Lung (tissue), 12 donors: ENCODE measurements around the gene DOCK4. TPM values are rescaled to one million over a fixed set of nuclear protein-coding genes. Genes with fewer than 3 reads are reported as not detected.

ENCODE experiments used
- ATAC-seq: fragments of 200-7000 bp; cut with Tn5 transposase; one replicate; pipeline ENCODE4 v1.9.1; 2020; ENCODE audit warnings: moderate number of reproducible peaks; ENCODE audit not compliant: insufficient read depth, low FRiP score
- DNase-seq, 3 donors: peaks; one replicate each; pipeline ENCODE4 v3.0.0-alpha.2; 2013 to 2017
- H3K27ac ChIP-seq, 2 donors: one replicate each; pipeline ENCODE4 v1.5.1; 2013; ENCODE audit warnings: mild to moderate bottlenecking in 2 of 2, moderate library complexity in 2 of 2, control low read depth in 1 of 2, inconsistent platforms in 1 of 2, low read depth in 1 of 2, low read length in 1 of 2
- H3K27me3 ChIP-seq, 3 donors: one replicate each; pipeline ENCODE4 v1.5.1; 2013; ENCODE audit warnings: low read length in 2 of 3; ENCODE audit not compliant: control insufficient read depth in 3 of 3, insufficient read depth in 3 of 3
- H3K36me3 ChIP-seq, 4 donors: one replicate each; pipeline ENCODE4 v1.5.1; 2013; ENCODE audit warnings: low read length in 4 of 4, mild to moderate bottlenecking in 1 of 4, moderate library complexity in 1 of 4; ENCODE audit not compliant: control insufficient read depth in 4 of 4, insufficient read depth in 4 of 4
- H3K4me1 ChIP-seq, 5 donors: one replicate each; pipeline ENCODE4 v1.5.1; 2013; ENCODE audit warnings: low read length in 5 of 5, mild to moderate bottlenecking in 2 of 5, moderate library complexity in 1 of 5; ENCODE audit not compliant: control insufficient read depth in 5 of 5, insufficient read depth in 5 of 5
- H3K4me3 ChIP-seq: one replicate; pipeline ENCODE4 v1.5.1; 2013; ENCODE audit warnings: mild to moderate bottlenecking, control low read depth, moderate library complexity
- H3K9ac ChIP-seq, 2 donors: one replicate each; pipeline ENCODE4 v1.5.1; 2013; ENCODE audit warnings: low read length in 2 of 2, control low read depth in 1 of 2; ENCODE audit not compliant: insufficient read depth in 1 of 2
- H3K9me3 ChIP-seq, 4 donors: one replicate each; pipeline ENCODE4 v1.5.1; 2013; ENCODE audit warnings: low read length in 3 of 4, mild to moderate bottlenecking in 1 of 4, moderate library complexity in 1 of 4; ENCODE audit not compliant: control insufficient read depth in 4 of 4, insufficient read depth in 3 of 4
- CTCF ChIP-seq: IDR thresholded peaks from 2 replicates; pipeline ENCODE4 v1.5.1; 2012; ENCODE audit warnings: mild to moderate bottlenecking; ENCODE audit errors: control extremely low read depth, extremely low read depth
- WGBS, 2 donors: extraction: QIAGEN DNeasy Blood & Tissue Kit; methylation state at CpG; one replicate each; pipeline ENCODE4 v1.1.7; 2013; 5-methylcytosine and 5-hydroxymethylcytosine counted together
- polyA plus RNA-seq, 2 donors: library from polyadenylated mRNA; stranded (reverse); fragments of 200-250 nt; gene quantifications; one replicate each; pipeline ENCODE4 v1.2.1, GENCODE V29; 2013
- total RNA-seq, 2 donors: library from RNA; depleted of rRNA in 1 of 2; stranded (reverse); fragments of >200 nt in 1 of 2; gene quantifications; one replicate each; pipeline ENCODE4 v1.2.1, GENCODE V29; 2014 to 2021
- donor health status: control.
- donor health status: control.
- donor health status: Bipolar disorder and iron deficiency.
- donor health status: healthy.
- donor health status: DM: yes; HTN: yes; CAD: no.

Gene DOCK4
- total and polyA plus RNA-seq, 4 donors: 18.7 to 163 (median 40.3) TPM

DNA sequence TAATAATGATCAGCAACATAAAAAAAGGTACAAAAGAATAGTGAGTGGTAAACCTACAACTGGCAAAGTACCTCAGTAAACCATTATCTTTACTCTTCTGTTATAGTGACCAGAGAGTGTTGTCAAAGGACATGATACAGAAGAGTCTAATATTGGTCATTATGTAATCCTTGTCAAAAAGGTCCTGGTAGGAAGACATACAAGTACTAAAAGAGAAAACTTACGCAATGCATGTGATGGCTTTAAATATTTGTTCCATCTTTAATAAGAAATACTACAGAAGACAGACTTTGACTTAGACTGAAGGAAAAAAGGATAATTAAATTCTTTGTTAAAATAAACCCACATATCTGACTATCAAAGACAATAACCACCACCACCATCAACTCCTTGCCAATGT is 6.5 kb downstream of the DOCK4 start:
- WGBS, 2 donors: 95 to 98% methylated on average over 1 of the region's 1 CpG
- Histone ChIP-seq H3K27me3 (no peaks in the 10 kb centered on the region), H3K4me3 (no peak overlapping the region), H3K27ac (no peak overlapping the region), H3K4me1 (peaks cover 0 to 17% (median 7%) of the 10 kb centered on the region in 5 donors), H3K36me3 (no peaks in the 10 kb centered on the region), H3K9ac (no peak overlapping the region), H3K9me3 (no peaks in the 10 kb centered on the region)
- TF ChIP-seq CTCF: no peak
- ATAC-seq (no peak), DNase-seq (no peak)

GRCh38 chr7:112199035-112199655 is 7.1 kb downstream of the DOCK4 start:
- TF ChIP-seq CTCF: no peak
- Histone ChIP-seq H3K36me3 (no peaks in the 10 kb centered on the region), H3K4me3 (no peak overlapping the region), H3K9me3 (no peaks in the 10 kb centered on the region), H3K4me1 (peaks cover 0 to 15% (median 7%) of the 10 kb centered on the region in 5 donors), H3K27me3 (no peaks in the 10 kb centered on the region), H3K27ac (no peak overlapping the region), H3K9ac (no peak overlapping the region)
- ATAC-seq (no peak), DNase-seq (no peak)
- whole genome bisulfite sequencing, 2 donors: 71 to 84% methylated on average over 2 of the region's 2 CpGs

GRCh38 chr7:112197322-112197721 is 8.9 kb downstream of the DOCK4 start:
- 79 to 82% methylated on average over 6 of the region's 6 CpGs for WGBS, 2 donors
- H3K4me1 ChIP-seq: peaks cover 0 to 2% (median 0%) of the 10 kb centered on the region in 5 donors

More at GRCh38 chr7:112197322-112197721, 8.9 kb downstream of the DOCK4 start:
- TF ChIP-seq CTCF: no peak
- Histone ChIP-seq H3K27ac (no peak overlapping the region), H3K27me3 (no peaks in the 10 kb centered on the region), H3K9me3 (peaks cover 0 to 2% (median 0%) of the 10 kb centered on the region in 4 donors), H3K4me3 (no peak overlapping the region), H3K9ac (no peak overlapping the region), H3K36me3 (no peaks in the 10 kb centered on the region)
- no peak for ATAC-seq
- no peak for DNase-seq
